NCI-H510A (cell line): ENCODE results near the gene FJX1.
A peak's percentile ranks its signal among the peaks of the same experiment; 100 is the strongest.

Experiments used
- DNase-seq: peaks from one replicate; lab custom pipeline; 2025; lab: John Stamatoyannopoulos, UW

FJX1 gene, protein sequence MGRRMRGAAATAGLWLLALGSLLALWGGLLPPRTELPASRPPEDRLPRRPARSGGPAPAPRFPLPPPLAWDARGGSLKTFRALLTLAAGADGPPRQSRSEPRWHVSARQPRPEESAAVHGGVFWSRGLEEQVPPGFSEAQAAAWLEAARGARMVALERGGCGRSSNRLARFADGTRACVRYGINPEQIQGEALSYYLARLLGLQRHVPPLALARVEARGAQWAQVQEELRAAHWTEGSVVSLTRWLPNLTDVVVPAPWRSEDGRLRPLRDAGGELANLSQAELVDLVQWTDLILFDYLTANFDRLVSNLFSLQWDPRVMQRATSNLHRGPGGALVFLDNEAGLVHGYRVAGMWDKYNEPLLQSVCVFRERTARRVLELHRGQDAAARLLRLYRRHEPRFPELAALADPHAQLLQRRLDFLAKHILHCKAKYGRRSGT

GRCh38 chr11:35617687-35618496, at the start of gene FJX1:
Gene FJX1, plus strand, starts transcription at chr11:35618460. Its CDS starts 177 bp downstream, at chr11:35618637.
- peak; percentile 18 for DNase-seq

- DNase-seq, result no peak
Measured at GRCh38 chr11:35571696-35572095, 46.6 kb upstream of the FJX1 start.

- DNase-seq, result no peak
Measured at GRCh38 chr11:35579557-35580396, 38.5 kb upstream of the FJX1 start.

- DNase-seq, result no peak
Measured at GRCh38 chr11:35580397-35580781, 37.9 kb upstream of the FJX1 start.

DNA sequence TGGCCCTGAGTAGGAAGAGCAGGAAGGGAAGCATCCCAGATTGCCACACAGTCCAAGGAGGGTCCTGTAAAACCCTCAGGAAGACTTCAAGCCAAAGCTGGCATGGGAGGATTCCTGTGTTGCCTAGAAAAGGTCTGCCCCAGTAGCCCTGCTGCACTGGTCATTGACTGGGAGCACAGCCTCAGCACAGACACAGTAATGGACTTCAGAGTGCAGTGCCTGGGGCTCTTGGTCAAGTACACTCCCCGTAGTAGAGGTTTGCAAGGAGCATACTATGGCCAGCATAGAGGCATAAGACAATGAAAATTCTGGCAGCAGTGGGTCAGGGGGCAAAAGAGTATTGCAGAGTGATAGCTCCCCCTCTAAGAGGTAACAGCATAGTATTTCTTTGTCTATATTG, 36.2 kb upstream of the FJX1 start:
- DNase-seq, result no peak

DNA sequence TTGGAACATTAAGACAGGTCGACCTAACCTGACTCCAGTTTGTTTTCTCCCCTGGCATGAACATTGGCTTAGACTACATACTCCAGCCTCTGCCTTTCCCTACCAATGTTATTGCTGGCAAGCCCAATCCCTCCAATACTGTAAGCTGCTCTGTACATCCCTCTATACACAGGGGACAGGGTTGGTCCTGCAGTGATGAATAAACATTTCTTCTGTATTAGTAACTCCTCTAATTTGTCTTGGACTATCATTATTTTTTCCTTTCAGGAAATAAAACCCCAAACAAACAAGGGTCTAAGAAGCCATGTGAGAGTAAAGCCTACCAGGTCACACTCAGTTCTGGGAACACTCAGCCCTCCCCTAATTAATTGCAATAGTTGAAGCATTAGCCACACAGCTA, 35.1 kb upstream of the FJX1 start:
- no peak for DNase-seq

- no peak for DNase-seq
Measured at GRCh38 chr11:35583843-35584242, 34.4 kb upstream of the FJX1 start.

DNA sequence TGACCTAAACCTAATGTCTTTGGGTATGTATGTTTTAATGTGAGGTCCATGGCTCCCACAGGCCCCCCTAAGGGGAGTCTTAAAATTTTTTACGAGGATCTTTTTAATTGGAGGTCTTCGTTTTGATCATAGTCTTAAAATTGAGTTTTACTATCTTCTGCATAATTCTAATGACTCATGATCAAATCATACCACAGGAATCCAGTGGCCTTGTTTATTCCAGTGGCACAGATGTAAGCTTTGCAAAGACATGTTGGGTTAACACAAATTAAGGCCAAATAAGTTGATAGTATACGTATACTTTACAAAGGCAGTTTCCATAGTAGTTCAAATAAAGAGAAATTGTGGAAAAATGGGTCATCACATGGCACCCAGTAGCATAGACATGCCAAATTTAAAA, 33.9 kb upstream of the FJX1 start:
- DNase-seq, result no peak

GRCh38 chr11:35585416-35585815, 32.8 kb upstream of the FJX1 start:
- DNase-seq, result no peak

- no peak for DNase-seq
Measured at GRCh38 chr11:35586222-35586621, 32.0 kb upstream of the FJX1 start.

GRCh38 chr11:35587972-35588371, 30.3 kb upstream of the FJX1 start:
- no peak for DNase-seq

DNA sequence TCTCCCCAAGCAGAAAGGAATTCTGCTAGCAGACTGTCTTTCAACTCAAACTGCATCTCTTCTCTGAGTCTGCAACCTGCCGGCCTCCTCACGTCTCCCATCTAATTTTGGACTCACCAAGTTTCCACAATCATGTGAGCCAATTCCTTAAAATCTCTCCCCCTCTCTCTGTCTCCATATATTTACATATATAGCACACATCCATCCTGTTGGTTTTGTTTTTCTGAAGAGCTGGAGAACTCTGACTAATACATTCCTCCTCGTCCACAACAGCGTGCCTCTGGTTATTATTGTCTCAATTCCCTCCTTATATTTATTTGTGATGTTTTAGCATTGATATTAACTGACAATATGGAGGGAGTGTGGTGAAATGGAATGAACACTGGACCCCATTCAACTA, 29.6 kb upstream of the FJX1 start:
- DNase-seq, result no peak

DNA sequence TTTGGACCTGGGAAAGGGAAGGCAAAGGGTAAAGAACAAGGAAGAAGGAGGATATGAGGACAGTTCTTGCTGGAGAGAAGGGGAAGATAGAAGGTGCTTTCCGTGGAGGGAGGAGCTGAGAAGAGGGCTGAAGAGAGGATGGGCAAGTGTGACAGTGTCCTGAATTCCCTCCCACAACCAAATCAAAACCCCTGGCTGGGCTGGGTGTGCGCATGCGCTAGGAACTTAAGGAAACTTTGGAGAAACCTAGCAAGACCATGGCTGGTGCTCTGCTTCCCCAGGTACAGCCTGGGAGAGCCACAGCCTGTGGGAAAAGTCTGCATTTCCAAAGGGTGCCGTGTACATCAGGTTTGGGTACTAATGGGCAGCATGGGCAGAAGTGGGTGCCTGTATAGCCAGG, 29.0 kb upstream of the FJX1 start:
- DNase-seq, result no peak

DNA sequence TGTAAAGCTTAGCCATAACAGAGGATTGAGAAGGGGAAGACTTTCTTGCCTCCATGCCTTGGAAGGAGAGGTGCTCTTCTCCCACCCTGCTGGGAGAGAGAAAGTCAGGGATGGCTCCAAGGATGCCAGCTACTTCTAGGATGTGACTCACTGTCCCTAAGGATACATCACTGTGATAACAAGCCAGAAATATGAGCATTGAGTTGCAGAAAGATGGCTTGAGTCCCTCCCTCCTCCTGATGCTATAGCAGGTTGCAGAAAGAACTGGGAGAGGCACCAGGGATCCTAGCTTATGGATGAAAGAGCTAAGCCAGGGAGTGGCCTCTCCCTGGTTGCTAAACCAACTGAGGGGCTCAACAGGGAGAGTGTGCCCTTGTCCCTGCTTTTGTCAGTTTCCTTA, 27.8 kb upstream of the FJX1 start:
- no peak for DNase-seq

DNA sequence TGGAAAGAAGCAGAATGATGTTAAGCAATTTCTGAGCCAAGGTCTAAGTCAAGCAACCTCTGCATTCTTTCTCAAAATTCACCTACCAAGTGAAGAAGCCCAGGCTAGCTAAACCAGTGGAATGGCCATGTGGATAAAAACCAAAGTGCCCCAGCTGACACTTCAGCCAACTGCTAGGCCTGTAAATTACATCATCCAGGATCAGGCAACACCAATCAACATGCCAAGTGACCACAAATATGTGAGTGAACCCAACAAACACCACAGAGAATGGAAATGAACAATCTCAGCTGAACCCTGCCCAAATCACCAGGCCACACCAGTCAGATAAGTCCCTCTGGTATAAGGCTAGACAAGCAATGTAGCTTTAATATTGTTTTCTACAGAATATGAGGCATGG, 25.1 kb upstream of the FJX1 start:
- DNase-seq, result no peak

DNA sequence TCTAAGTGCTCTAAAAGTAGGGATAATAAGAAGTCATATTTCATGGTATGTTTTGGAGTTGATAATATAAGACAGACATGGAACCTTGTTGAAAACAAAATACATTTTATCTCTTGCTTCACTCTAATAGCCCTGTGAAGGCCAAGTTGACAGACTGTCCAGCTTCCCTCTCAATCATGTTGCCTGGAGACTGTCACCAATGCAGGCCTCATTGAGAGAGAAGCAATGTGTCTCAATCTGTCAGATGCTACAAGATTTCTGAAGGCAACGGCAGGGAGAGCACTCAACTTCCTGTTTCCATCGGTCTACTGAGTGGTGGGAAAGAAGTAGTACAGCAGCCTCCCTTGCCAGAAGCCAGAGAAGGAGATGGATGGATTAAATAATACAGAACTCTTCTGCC, 23.6 kb upstream of the FJX1 start:
- no peak for DNase-seq

GRCh38 chr11:35598254-35599125, 19.8 kb upstream of the FJX1 start:
- no peak for DNase-seq

- no peak for DNase-seq
Measured at GRCh38 chr11:35600331-35600838, 17.9 kb upstream of the FJX1 start.

DNA sequence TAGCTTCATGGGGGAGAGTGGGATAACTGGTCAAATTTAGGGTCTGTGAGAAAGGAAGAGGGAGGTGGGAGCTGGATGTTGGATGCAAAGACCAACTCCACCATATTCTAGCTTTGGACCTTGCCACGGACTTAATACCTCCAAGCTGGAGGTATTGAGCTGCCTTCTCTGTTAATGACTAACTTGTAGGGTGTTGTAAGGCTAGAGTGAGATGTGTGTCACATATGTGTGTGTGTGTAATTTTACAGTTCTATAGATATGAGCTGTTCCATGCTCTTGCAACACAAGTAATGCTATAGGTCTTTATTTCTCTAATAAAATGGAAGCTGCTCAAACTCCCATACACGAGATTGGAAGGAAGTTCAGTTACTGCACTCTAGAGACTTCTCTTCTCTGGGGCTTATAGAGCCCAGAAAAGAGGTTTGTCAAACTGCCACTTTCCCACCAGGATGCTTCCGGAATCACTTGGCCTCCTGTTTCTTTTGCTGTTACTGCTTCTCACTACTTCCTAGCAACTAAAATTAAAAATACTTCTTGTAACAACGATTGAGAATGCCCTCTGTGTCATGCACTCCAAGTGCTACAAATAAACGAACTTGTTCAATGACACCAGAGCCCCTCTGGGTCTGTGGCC, 16.0 kb upstream of the FJX1 start:
- DNase-seq, result no peak

DNA sequence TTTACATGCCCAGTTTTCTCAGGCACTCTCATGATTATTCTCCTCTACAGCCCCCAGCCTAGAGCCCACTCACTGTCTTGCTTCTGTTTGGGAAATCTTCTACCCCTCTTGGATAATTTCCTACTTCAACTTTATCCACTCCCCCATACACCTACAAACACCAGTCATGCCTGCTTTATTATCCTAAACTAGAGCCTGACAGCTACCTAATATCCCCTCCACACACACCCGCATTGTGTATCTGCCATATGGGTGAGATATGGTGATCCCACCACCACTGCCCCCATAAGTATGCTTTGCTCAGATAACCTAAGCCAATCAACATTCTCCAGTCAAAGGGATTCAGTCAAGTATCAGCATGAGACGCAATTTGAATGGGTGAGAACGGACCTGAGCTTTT, 15.3 kb upstream of the FJX1 start:
- DNase-seq, result no peak

DNA sequence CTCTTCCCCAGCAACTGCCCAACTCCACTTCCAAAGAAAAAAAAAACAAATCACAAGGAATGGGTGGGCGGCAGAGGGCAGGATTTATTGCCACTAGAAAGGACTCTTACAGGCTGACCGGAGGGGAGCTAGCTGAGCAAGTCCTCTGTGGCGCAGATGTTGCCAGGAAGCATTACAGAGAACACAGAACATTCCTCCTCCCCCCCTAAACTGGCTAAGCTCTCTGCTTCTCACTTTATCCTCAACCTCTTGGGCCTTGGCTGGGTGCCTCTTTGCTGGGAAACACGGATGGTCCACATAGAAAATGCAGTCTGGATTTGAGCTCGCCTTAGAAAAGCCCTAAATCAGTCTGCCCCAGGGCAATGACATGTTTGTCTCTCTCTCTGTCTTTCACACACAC, 12.6 kb upstream of the FJX1 start:
- no peak for DNase-seq
